Measurements from ENCODE around the gene SAE1.

Gene SAE1

DNA sequence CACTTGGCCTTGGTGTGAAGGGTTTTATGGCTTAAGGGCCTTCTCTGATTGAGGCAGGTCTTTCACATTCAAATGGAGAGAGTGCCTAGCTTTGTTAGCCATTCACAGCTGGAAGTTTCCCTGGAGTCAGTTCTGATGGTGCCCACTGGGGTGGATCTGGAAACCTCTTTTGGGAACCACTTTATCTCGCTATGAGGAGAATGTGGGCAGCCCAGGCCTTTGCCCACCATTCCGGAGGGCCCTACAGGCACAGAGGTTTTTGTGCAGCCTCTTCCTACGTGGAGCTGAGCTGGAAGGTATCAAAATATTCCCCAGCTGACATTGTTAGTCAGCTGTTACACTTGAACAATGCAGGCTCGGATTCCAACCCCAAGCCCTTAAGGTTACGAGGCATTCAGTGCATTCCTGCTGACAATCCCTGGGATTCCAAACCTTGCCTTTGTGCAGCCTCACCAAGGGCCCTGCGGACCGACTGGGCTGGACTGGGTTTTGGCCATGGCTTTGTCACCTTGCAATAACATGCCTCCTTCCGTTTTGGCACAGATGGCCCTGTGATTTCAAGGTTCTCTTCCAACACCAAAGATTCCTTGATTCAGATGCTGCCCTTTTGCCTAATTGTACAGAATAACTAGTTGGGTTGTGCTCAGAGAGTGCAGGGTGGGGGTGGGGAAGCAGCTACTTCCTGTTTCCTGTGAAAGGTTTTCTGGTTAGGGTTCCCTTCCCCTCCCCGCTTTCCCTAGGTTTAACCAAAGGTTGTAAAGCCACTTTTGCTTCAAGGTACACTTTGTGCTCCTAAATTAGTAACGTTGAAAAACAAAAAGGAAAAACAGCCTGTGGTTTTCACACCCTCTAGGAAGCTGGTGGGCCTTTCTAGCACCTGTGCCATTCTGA lies 27.0 kb downstream of the SAE1 start:
- in situ Hi-C loops (cut with MboI; ENCODE audit: low sequenced_read_pairs), result no loop called here

DNA sequence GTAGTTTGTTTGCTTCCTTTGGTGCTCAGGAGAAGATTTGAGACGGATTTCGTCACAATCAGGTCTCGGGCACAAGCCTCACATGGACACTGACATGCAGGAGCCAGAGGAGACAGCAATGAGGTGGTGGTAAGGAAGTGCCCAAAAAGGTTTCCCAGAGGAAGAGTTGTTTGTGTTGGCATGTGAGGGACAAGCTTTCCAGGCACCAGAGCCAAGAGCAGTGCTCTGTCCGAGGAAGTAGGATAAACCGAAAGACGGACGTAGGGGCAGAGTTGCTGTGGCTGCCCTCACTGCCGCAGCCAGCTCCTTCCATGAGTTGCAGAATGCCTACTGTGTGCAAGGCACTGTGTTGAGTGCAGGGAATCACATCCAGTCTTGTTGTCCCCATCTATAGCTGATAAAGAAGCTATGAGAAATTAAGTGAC lies 27.7 kb downstream of the SAE1 start:
- in situ Hi-C loops (cut with MboI; ENCODE audit: low sequenced_read_pairs), result no loop called here

DNA sequence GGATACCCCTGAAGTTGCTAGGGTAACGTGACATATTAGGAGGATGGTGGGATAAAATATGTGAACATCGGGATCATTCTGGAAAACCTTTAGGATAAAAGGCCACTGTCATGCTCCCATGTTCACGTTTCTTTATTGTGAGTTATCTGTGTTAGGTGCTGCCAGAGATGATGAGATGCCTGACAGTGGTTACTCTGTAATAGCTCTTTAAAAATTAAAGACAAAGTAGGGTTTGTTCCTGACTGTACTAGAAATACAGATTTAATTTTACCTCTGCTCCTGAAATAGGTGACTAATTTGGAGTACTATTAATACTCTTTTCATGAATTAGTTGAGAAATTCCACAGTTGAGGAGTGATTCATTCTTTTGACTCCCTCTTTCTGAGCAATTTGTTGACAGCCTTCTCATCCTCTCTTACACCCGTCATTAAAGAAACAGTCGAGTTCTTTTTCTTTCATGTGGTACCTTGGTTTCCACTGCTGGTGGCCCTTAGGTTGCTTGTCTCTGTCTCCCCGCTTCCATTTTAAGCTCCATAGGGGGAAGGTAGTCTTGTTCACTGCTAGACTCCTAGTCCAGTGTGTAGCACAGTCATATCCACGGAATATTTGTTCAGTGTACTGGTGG lies 28.4 kb downstream of the SAE1 start:
- in situ Hi-C loops (cut with MboI; ENCODE audit: low sequenced_read_pairs), result no loop called here

DNA sequence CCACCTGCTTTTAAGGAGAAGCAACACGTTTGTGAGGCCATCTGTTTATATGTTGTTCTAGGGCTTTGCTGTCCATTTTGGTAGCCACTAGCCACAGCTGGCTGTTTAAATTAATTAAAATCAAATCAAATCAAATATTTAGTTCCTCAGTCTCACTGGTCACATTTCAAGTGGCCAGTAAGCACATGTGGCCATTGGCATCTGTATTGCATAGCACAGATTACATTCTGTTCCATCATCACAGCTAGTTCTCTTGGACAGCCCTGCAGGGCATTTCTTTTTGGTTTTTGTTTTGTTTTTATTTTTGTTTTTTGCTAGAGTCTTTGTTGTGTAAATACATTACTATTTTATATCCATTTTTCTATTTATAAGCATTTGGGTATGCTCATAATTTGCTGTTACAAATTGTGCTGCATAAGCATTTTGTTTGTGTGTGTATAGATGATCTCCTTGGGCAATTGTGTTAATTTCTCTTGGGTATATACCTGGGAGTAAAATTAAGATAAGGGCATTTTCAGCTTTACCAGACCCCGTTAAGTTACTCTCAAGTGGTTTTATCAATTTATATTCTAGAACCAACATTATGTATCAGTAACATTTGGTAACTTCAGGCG lies 31.3 kb downstream of the SAE1 start:
- in situ Hi-C loops (cut with MboI; ENCODE audit: low sequenced_read_pairs), result no loop called here

DNA sequence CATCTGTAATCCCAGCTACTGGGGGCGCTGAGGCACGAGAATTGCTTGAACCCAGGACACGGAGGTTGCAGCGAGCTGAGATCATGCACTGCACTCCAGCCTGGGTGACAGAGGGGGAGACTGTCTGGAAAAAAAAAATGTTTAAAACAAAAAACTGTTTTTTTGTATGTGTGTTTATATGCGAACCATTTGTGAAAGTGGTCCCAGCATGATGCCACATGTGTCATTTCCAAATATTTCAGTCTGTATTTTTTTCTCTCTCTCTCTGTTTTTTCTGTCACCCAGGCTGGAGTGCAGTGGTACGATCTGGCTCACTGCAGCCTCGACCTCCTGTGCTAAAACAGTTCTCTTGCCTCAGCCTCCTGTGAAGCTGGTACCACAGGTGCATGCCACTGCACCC lies 37.4 kb downstream of the SAE1 start:
- in situ Hi-C loops (cut with MboI; ENCODE audit: low sequenced_read_pairs), result no loop called here

DNA sequence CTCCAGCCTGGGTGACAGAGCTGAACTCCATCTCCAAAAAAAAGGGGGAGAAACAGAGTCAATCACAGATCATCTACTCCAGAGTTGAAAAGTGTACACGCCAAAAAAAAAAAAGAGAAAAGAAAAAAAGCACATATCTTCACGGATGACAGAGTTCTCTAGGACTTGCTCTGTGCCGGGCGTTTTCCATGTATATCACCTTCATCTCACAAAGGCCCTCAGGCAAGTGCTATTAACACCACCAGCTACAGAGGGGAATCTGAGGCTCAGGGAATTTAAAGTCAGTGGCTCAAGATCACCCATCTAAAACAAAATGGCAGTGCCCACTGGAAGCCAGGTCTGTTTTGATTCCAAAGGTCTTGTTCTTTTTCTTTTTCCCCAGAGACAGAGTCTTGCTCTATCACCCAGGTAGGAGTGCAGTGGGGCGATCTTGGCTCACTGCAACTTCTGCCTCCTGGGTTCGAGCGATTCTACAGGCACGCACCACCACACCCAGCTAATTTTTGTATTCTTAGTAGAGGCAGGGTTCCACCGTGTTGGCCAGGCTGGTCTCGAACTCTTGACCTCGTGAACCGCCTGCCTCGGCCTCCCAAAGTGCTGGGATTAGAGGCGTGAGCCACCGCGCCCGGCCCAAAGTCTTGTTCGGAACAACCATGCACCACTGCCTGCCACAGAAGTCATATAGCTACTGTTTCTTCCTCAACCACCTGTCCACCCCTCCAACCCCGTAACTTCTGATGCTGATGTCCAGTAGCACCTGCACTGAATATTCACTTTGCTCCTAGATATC lies 42.2 kb downstream of the SAE1 start:
- in situ Hi-C loops (cut with MboI; ENCODE audit: low sequenced_read_pairs), result no loop called here

DNA sequence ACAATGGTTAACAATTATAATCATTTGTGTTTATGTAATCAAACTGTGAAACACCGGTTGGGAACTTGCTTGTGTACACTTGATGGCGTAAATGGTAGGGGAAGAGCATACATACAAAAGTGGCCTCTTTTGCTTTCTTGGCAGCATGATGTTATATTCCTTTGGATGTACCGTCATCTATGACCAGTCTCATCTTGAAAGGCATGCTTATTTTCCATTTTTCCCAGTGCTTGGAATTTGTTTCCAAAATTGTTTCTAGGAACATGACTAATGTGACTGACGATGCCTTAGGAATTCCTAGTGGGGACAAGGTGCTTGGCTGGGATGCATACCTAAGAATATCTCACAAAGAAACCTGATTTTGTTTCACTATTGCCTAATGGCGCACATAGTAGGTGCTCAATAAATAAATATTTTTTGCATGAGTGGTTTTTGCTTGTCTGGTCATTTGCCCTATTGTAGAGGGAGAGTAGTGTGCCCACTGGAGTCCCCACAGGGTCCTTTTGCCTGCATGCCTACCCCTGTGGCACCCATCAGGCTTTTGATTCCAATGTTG lies 45.5 kb downstream of the SAE1 start:
- in situ Hi-C loops (cut with MboI; ENCODE audit: low sequenced_read_pairs), result no loop called here

DNA sequence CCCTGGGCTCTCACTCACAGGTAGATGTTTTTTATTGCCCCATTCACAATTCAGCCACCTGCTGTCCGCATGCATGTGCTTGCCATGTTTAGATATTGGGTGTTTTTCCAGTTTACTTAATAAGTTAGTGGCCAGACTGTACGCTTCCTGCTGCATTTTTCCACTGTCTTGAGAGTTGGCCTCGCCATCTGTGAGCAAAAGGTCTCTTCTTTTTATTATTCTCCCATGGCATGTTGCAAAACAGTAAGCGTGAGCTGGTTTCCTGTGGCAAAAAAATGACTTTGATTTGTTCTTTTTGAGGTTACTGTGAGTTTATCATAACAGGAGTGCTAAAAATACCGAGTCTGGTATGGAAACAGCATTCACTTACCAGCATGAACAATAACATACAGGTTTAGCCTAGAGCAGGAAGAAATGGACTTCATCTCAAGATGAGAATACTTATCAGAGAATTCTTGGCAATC lies 46.0 kb downstream of the SAE1 start:
- in situ Hi-C loops (cut with MboI; ENCODE audit: low sequenced_read_pairs), result no loop called here

DNA sequence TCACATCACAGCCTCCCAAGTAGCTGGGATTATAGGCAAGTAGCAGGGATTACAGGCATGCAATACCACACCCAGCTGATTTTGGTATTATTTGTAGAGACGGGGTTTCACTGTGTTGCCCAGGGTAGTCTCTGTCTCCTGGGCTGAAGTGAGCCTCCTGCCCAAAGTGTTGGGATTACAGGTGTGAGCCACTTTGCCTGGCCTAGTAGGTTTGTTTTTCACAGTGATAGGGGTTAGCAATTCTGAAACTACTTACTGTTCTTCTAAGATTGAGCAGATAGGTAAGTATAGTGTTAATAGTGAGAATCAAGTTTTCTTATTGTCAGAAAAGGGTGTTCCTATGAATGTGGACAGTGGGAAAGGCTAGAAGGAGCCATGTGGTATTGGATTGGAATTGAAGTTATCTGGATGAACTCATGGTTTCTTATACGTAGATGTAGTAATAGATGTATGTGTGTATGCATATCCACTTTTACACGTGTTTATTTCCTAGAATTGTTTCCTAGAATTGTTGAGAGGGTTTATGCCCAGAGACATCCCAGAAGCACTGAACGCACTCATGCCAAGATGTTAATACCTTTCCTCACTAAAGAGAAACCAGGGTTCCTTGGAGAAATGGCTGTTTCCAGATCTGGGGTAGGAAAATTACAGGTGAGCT lies 49.1 kb downstream of the SAE1 start:
- in situ Hi-C loops (cut with MboI; ENCODE audit: low sequenced_read_pairs), result no loop called here

DNA sequence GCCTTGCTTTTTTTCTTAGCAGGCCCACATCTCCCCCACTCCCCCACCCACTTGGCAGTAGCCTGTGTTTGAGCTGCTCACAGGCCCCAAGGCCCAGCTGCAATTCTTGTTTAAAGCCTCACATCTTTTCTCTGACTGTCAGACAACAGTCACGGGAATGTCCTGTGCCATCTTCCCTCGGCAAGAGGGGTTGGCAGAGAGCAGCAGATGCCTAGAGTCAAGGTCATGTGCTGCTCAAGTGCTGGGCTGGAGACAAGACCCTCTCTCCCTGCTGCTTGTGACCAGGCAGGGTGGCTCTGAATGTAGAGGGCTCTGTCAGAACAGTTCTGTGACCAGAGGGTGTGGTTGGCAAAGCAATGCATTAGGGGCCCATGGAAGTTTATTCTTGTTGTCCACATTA lies 53.0 kb downstream of the SAE1 start:
- in situ Hi-C loops (cut with MboI; ENCODE audit: low sequenced_read_pairs), result no loop called here

DNA sequence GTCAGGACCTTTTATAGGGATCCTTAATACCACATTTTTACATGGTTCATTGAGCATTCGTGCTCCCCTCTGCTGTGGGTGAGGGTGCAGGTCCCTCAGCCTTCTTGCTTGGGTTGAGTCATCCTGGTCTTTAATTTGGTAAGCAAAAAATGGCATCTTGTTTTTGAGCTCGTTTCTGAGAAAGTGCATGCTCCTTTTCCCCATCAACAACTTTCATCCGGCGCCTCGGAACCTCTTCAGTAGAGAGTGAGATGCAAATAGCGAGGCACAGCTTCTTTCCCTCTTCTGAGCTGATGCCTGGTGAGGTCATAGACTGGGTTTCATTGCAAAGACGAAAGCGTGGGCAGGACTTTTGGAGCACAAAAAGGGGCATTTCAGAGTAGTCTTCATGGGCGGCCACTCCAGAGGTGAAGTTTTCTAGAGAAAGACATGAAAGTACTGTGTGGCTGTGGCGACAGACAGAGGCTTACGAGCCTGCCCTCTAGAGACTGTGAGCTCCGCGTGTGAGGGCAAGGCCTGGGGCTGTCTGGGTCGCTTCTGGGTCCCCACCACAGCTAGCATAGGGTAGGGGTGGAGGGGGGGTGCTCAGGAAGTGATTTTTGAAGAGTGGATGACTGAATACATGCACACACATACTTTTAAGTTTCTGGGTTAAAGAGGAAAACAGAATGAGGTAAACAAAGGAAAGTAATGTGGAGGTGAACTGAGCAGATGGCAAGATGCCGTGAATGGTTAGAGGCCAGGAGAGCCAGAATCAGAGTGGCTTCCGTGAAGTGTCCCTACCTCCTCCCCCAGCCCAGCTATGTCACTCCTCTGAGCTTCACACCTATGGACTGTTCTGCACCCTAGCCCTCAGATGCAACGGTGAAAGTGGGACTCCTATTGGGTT lies 56.1 kb downstream of the SAE1 start:
- in situ Hi-C loops (cut with MboI; ENCODE audit: low sequenced_read_pairs), result no loop called here

DNA sequence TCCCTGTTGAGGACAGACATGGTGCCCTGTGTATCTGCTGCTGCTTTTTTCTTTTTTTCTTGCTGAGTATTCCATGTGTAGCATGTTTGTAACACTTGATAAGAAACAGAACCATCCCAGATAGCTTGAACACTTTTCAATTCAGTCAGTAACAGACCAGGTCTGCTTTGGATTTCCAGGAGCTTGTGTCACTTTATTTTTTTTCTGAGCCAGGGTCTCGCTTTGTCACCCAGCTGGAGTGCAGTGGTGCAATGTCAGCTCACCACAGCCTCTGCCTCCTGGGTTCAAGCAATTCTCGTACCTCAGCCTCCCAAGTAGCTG lies 56.7 kb downstream of the SAE1 start:
- in situ Hi-C loops (cut with MboI; ENCODE audit: low sequenced_read_pairs), result no loop called here

DNA sequence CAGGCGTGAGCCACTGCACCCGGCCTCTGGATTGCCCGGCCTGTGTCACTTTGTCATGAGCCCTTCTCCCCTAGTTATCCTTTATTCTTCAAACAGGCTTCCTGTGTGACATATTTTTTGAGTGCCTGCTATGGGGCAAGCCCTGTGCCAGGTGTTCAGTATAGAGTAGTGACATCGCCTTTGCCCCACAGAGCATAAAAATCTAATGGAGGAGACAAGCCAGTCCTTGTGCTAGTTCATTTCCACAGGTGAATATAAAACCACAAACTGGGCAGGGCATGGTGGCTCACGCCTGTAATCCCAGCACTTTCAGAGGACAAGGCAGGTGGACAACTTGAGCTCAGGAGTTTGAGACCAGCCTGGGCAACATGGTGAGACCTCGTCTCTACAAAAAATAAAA lies 57.2 kb downstream of the SAE1 start:
- in situ Hi-C loops (cut with MboI; ENCODE audit: low sequenced_read_pairs), result no loop called here

DNA sequence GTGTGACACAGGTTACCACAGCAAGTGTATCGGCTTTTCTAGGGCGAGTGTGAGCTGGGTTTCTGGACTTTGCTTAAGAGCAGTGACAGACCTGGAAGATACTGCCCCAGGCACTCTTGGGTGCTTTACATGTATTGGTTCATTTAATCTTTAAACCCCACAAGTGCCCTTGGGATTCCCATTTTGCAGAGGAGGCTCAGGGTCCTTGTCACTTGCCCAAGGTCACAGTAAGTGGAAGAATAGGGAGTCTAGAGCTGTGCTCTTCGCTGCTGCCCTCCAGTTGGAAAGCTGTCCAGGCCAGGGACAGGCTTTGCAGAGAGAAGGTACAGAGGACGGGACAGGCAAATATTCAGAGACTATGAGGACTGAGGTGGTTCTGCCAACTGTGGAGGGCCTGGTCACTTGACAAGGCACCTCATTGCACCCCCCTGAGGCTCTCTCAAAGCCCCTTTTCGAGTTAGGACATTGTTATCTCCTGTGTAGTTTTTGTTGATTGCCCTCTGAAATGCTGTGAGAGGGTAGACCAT lies 57.9 kb downstream of the SAE1 start:
- in situ Hi-C loops (cut with MboI; ENCODE audit: low sequenced_read_pairs), result no loop called here

DNA sequence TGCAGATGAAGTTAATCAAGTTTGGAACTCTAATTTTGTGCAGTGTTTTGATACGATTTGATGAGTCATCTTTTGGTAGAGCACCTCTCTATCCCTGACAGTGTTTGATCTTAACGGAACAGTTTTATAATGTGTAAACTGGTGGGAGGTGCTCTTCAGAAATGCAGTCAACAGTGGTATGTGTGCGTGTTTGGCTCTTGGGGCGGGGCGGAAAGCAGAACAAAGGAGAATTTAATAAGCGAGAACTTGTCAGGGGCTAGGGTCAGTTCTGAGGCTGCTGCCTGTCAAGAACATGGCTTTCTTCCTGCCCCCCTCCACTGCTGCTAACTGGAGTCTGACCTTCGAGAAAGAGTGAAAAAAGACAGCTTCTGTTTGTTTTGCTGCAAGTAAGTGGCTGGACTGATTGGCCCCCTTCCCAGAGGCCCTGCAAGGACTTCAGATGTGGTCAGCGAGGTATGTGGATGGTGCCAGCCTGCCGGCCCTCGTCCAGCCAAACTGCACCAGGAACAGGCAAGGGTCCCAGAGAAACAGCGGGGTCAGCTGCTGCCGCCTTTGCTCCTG lies 59.6 kb downstream of the SAE1 start:
- in situ Hi-C loops (cut with MboI; ENCODE audit: low sequenced_read_pairs), result no loop called here

DNA sequence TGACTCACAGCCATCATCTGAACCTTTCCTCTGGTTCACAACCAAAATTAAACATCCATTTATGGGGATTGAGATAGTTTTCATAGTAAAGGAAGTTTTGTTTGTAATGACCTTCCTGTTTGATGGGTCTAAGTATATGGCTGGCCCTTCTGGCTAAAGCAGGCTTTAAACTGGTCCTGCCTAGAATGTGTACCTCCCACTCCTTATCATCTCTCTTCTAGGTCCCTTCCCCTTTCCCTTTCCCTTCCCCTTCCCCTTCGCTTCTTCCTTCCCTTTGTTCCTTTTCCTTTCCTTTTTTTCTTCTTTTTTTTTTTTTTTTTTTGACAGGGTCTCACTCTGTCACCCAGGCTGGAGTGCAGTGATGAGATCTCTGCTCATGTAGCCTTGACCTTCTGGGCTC lies 64.8 kb downstream of the SAE1 start:
- in situ Hi-C loops (cut with MboI; ENCODE audit: low sequenced_read_pairs), result no loop called here

DNA sequence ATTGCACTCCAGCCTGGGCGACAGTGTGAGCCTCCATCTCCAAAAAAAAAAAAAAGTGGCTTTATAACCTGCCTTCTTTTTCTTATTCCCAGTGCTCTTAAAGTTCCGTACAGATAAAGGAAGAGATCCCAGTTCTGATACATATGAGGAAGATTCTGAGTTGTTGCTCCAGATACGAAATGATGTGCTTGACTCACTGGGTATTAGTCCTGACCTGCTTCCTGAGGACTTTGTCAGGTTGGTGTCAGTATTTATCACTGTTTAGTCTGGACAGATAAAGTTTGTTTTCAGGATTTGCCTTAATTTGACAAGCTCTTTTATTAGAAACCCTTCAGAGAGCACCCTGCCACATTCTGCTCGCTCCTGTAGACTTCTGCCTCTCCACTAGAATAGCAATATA lies 66.5 kb downstream of the SAE1 start:
- in situ Hi-C loops (cut with MboI; ENCODE audit: low sequenced_read_pairs), result no loop called here

DNA sequence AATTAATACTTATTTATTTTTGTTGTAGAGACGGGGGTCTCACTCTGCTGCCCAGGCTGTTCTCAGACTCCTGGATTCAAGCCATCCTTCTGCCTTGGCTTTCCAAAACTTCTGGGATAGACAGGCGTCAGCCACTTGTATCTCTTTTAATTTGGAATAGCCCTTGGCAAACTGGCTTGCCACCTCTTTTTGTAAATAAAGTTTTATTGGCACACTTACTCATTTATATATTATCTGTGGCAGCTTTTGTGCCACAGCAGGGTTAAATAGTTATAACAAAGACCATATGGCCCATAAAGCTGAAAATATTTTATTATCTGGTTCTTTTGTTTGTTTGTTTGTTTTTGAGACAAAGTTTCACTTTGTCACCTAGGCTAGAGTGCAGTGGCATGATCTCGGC lies 69.9 kb downstream of the SAE1 start:
- in situ Hi-C loops (cut with MboI; ENCODE audit: low sequenced_read_pairs), result no loop called here

DNA sequence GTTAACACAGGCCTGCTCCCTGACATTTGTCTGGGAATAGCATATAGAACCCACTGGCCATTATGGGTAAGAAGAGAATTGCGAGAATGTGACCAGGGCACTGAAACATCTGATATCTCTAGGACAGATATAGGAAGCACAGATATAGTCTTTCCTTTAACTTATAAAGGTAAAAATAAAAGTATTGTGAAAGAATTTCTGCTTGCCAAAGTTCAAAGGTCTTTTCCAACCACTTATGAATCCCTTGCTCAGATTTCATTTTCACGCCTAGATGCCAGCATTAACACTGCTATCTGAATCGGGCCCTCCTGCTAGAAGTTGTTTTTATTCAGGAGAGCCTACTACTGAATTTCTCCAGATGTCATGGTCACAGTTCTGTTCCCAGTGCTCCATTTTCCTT lies 72.6 kb downstream of the SAE1 start:
- in situ Hi-C loops (cut with MboI; ENCODE audit: low sequenced_read_pairs), result no loop called here
